Activated CD4-positive, alpha-beta T cell treated with anti-CD3 and anti-CD28 coated beads, Interleukin-2, amount 50 U/mL, for 16 hours (primary cell): ENCODE results near the gene LUC7L.
A peak's percentile ranks its signal among the peaks of the same experiment; 100 is the strongest.
"Not testable (repeated sequence)": the region's sequence is repeated elsewhere in the genome, so short reads cannot be mapped to it uniquely, and the experiment has no call there.

ENCODE experiments used
- DNase-seq: peaks from one replicate; pipeline ENCODE4 v3.0.0-alpha.2; 2020

LUC7L gene

DNA sequence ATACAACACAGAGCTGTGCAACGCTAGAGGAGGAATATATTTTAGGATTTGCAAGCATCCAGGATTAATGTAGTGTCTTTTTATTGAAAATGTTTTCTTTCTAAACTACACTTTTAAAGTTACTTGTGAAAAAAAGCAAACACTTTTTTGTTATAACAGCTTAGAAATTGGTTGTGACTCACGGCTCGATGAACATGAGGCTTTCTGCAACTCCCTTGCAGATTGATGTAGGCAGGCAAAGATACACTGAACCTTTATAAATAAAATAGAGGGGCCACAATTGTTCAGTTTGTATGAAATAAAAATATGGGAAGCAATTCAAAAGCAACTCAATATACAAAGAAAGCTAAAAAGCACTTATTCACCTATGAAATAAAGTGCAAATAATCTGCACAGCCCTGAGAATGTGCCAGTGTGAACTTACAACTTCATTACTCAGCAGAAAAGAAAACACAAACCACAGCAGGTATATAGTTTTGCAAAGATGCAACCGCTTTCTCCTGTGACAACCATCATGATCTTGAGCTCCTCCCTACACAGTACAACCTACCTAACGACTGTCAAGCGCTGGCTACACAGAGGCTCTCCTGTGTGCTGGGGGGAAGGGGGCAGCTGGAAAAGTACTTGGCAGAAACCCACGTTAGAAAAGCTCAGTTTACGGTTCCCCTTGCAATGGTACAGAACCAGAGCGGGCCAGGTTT, 948 bp downstream of the LUC7L start:
- DNase-seq = peak; percentile 34

DNA sequence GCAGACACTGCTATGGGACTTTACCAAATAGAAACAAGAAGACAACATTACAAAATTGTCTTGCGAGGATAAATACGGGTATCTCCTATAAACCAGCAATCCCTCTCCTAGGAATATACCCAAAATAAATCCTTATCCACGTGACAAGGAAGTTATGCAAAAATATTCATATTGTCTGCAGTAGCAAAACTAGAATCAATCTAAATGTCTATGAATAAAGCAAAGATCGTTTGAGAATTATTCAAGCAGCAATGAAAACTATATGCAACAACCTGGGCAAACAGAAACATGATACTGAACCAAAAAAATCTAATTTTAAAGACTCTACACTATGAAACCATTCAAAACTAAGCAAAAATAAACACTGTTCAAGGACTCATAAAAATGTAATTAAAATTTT, 9.2 kb downstream of the LUC7L start:
- no peak for DNase-seq

DNA sequence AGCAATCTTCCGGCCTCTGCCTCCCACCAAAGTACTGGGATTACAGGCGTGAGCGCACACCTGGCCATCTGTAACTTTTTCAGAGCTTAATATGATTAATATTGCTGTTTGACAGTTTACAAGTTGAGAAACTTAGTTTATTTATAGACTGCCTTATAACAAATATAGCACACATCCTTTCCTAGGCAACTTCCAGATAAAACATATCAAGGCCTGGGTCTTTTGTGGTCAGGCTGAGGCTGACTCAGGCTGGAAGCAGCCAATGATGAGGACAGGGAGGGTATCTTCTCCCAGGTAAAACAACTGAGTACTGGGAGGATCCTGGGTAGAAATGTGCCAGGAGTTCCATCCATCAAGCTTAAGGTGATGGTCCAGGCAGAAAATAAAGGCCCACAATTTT, 16.2 kb downstream of the LUC7L start:
- DNase-seq = no peak

DNA sequence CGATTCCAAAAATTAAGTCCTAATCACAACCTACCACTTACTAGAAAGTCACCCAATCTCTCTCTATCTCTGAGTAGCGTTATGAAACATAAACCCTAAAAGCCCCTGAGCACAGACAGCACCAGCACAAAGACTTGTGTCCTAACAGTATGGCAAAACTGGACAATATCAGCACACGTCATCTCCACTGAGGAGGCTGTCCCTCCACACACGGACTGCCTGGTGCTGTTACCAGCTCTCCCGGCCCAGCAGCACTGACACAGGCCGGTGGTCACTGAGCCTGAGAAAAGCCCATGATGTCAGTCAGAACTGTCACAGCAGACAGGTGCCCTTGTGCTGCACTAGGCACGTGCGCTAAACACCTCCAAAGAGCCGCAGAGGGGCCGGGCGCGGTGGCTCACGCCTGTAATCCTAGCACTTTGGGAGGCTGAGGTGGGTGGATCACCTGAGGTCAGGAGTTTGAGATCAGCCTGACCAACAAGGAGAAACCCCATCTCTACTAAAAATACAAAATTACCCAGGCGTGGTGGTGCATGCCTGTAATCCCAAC, 17.5 kb downstream of the LUC7L start:
- DNase-seq = not testable (repeated sequence)

DNA sequence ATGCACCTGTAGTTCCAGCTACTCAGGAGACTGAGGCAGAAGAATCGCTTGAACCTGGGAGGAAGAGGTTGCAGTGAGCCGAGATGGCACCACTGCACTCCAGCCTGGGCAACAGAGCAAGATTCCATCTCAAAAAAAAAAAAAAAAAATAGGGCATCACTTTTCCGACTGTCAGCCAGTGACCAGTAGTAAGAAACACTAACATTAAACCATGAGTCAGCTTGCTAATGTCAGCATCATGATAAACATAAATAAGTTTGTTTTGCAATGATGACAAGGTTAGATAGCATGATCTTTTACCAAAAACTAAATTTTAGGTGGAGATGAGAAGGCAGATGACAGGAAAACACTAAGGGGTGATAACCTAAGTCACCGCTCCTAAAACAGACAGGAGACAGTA, 19.9 kb downstream of the LUC7L start:
- DNase-seq = not testable (repeated sequence)

DNA sequence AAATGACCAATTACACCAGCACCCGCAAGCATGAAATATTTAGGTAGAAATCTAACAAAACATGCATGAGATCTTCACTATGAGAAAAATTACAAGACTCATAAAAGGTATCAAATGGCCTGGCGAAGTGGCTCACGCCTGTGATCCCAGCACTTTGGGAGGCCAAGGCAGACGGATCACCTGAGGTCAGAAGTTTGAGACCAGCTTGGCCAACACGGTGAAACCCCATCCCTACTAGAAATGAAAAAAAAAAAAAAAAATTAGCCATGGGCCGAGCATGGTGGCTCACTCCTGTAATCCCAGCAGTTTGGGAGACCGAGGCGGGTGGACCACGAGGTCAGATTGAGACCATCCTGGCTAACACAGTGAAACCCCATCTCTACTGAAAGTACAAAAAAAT, 25.2 kb downstream of the LUC7L start:
- not testable (repeated sequence) for DNase-seq

DNA sequence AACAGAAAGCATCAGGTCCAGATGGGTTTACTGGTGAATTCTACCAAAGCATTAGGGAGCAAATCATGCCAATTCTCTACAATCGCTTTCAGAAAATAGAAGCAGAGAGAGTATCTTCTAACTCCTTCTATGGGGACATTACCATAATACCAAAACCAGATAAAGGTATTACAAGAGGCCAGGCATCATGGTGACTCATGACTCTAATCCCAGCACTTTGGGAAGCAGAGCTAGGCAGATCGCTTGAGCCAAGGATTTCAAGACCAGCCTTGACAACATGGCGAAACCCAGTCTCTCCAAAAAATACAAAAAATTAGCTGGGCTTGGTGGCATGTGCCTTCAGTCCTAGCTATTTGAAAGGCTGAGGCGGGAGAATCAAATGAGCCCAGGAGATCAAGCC, 26.0 kb downstream of the LUC7L start:
- no peak for DNase-seq

DNA sequence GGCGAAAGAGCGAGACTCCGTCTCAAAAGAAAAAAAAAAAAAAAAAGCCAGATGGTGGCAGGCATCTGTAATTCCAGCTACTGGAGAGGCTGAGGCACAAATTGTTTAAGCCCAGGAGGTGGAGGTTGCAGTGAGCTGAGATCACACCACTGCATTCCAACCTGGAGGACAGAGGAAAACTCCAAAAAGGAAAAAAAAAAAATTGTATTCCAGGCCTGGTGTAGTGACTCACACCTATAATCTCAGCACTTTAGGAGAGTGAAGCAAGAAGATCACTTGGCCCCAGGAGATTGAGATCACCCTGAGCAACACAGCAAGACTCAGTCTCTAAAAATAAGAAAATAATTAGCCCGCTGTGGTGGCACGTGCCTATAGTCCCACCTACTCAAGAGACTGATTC, 28.9 kb downstream of the LUC7L start:
- DNase-seq = no peak

DNA sequence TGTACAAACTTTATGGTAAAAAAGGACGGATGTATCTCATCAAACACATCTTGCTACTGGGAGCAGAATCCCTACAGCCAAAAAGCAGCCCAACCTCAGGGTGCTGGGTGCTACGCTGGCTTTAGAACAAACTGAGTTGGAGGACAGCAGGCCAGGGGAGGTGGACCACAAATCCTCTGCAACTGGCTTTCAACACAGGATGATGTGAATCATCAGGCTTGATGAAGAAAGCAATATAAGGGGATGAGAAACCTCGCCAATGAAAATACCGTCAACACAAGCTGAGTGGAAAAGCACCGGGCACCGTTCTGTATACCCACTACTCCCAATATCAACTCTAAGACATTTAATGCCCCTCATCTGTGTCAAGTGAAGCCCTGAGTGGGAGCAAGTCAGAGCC, 34.7 kb downstream of the LUC7L start:
- no peak for DNase-seq

DNA sequence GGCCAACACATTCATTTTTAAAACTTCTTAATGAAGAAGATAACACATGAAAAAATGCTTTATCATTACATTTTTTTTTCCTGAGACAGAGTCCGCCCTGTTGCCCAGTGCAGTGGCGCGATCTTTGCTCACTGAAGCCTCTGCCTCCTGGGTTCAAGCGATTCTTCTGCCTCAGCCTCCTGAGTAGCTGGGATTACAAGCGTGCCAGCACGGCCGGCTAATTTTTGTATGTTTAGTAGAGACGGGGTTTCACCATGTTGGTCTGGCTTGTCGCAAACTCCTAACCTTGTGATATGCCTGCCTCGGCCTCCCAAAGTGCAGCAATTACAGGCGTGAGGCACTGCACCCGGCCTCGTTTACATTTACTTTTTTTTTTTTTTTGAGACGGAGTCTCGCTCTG, 35.8 kb downstream of the LUC7L start:
- no peak for DNase-seq

DNA sequence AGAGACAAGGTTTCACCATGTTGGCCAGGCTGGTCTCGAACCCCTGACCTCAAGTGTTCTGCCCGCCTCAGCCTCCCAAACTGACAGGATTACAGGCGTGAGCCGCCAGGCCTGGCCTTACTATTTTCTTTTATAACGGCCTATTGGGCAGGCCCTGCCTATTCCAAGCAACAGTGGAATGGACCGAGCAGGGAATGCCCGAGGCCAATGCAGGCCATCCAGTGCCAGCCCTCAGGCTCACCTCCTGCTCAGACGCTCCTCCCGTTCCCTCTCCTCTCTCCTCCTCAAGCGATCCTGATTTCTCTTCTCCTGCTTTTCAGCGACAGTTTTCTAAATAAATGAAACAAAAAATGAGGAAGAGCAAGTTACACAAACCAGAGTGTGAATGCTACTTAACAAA, 36.6 kb downstream of the LUC7L start:
- no peak for DNase-seq

DNA sequence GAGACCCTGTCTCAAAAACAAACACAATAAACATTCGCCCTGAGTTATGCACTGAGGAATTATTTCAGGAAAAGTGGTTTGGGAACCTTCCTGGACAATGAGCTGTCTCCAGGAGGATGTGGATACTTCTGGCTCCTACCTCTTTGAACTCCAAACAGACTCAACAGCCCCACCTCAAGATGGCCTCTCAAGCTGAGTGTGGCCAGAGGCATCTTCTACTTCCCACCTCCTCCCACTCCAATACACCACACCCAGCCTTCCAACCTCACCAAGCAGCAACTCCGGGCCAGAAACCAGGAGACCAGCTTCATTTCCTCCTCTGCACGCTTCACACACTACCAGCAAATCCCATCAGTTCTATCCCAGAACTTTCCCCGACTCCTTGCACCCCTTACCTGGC, 37.4 kb downstream of the LUC7L start:
- no peak for DNase-seq

DNA sequence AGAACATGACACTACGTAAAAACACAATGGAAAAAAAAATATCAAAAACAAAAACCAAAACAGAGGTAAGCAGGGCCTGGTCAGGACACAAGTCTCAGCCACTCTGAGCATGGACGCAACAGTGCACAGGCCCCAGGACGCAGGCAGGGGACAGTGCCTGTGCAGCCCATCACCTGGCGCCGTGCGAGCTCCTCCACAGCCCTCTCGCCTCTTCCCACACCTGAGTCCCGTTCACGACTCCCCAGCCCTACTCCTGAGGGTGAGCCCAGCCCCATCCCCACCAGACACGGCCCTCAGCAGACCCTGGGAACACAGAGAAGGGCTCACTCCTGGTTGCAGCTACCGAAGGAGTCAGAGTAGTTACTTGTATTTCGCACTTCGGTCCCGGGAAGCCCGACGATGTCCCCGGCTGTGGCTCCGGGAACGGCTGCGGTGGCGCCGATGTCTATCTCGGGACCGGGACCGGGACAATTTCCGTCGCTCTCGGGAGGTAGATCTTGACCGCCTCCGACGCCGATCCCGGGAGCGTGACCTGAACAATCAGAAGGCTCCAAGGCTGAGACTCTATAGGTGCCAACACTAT, 39.6 kb downstream of the LUC7L start:
- DNase-seq = no peak

DNA sequence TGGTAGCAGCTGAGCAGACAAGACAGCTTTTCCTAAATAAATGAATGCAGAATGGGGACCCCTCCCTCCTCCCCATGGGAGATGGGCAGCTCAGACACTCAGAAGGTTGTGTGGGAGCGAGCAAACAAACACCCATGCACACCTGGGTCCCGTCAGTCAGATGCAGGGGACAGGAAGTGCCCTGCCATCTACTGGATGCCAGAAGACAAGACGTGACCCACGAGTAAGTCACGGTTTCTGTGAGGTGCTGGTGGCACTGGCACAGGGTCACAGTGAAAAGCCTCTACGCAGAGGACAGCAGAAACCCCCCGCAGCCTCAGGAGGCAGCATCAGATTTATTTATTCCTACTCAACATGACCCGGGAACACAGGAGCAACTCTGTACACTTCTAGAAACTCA, 40.6 kb downstream of the LUC7L start:
- DNase-seq = peak; percentile 28

DNA sequence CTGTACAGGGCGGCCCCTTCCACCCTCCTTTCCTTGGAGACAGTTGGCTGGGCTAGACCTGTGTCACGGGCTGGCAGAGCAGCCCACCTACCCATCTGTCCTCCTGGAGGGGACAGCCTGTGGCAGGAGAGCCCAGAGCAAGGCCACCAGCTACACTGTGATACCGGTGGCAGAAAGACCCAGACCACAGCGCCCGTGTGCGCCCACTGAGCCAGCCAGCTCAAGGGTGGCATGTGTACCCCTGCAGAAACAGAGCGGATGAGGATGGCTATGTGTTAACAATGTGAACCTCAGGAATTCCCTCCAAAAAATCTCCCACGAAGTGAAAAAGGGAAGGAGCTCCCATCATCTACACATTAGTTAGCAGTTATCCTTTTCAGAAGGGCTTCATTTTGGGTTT, 41.9 kb downstream of the LUC7L start:
- DNase-seq = no peak

DNA sequence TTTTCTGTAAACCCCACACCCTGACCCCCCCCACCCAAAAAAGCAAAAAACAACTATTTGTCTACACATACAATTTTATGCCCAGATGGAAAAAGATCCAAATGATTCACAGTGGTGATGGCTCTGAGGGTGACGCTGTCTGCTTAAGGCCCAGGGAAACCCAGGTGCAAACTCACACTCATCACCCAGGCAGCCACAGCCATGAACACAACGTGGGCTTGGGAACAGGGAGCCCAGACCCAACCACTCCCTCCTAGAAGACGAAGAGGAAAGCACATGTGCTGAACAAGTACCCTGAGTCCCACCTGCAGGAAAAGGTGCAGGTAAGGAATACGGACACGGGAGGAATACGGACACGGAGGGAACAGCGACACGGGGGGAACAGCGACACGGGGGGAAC, 43.6 kb downstream of the LUC7L start:
- no peak for DNase-seq

DNA sequence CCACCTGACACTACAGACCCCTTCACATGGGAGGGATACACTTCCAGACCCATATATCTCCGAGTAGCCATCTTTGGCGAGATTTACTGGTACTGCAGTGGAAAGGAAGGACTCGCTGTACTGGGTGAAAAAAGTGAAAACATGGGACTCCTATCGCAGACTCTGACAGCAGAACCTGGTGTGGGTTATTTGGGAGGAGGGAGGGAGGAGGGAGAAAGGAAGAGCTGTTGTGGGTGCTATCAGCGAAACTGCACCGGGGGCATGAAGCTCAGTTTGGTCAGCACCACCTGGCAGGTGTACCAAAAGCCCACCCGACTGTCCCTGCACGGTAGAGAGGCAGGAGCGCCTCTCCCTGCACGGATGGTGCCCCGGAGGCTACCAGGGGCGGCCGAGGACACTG, 44.0 kb downstream of the LUC7L start:
- no peak for DNase-seq

DNA sequence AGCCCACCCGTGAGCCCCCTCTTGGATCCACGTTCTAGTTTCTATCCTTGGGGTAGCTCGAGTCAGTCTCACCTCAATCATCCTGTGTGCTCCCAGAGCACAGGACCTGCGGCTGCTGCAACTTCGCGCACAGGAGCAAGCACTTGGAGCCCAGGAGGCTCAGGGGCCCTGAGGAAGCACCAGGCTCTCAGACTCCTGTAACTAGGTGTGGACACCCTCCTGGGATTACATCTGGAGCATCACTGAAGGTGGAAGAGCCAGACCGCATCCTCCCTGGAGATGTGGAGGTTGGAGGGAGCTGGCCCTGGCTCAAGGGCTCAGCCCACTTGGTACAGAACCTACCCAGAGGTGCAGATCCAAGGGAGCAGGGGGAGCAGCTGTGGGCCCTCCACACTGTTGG, 46.2 kb downstream of the LUC7L start:
- no peak for DNase-seq

DNA sequence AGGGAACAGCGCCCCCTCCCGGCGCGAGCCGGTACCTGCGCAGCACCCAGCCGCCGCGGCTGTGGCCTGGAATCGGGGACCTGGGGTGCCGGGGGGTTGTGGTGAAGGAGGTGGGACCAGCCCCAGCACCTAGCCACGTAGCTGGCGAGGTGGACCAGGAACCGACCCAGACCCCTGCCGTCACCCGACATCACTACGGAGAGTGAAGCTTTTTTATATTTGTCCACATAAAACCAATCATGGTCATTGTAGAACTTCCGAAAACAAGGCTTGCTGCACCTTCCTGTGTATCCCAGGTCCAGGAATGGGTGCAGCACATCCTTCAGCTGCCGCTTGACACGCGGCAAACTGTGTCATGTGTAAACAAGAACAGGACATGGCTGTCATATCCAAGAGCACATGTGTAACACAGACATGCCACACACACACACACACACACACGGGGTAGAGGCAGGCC, 47.7 kb downstream of the LUC7L start:
- DNase-seq = no peak

DNA sequence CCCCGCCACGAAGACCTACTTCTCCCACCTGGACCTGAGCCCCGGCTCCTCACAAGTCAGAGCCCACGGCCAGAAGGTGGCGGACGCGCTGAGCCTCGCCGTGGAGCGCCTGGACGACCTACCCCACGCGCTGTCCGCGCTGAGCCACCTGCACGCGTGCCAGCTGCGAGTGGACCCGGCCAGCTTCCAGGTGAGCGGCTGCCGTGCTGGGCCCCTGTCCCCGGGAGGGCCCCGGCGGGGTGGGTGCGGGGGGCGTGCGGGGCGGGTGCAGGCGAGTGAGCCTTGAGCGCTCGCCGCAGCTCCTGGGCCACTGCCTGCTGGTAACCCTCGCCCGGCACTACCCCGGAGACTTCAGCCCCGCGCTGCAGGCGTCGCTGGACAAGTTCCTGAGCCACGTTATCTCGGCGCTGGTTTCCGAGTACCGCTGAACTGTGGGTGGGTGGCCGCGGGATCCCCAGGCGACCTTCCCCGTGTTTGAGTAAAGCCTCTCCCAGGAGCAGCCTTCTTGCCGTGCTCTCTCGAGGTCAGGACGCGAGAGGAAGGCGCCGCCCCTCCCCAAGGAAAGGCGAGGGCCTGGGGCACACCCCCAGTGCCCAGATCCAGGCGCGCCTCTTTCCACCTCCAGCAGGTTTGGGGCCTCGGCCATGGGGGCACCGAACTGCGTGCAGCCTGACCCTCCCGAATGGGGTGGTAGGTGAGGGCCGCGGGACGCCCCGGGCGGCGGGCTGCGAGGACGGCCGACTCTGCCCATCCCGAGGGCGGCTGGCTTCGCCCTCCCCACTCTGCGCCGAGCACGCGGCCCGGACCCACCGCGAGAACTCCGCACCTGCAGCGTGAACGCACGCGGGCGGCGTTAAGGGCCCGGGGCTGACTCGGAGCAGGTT, 48.3 kb downstream of the LUC7L start:
- peak; percentile 81 for DNase-seq

DNA sequence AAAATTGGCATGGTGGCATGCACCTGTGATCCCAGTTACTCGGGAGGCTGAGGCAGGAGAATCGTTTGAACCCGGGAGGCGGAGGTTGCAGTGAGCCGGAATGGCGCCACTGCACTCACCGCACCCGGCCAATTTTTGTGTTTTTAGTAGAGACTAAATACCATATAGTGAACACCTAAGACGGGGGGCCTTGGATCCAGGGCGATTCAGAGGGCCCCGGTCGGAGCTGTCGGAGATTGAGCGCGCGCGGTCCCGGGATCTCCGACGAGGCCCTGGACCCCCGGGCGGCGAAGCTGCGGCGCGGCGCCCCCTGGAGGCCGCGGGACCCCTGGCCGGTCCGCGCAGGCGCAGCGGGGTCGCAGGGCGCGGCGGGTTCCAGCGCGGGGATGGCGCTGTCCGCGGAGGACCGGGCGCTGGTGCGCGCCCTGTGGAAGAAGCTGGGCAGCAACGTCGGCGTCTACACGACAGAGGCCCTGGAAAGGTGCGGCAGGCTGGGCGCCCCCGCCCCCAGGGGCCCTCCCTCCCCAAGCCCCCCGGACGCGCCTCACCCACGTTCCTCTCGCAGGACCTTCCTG, 49.1 kb downstream of the LUC7L start, which contains the start of gene HBQ1:
HBQ1 (plus strand) TSS at position 359 of the 575 bp plus-strand sequence; CDS start at position 387, 28 bp downstream.
- DNase-seq = peak; percentile 23

DNA sequence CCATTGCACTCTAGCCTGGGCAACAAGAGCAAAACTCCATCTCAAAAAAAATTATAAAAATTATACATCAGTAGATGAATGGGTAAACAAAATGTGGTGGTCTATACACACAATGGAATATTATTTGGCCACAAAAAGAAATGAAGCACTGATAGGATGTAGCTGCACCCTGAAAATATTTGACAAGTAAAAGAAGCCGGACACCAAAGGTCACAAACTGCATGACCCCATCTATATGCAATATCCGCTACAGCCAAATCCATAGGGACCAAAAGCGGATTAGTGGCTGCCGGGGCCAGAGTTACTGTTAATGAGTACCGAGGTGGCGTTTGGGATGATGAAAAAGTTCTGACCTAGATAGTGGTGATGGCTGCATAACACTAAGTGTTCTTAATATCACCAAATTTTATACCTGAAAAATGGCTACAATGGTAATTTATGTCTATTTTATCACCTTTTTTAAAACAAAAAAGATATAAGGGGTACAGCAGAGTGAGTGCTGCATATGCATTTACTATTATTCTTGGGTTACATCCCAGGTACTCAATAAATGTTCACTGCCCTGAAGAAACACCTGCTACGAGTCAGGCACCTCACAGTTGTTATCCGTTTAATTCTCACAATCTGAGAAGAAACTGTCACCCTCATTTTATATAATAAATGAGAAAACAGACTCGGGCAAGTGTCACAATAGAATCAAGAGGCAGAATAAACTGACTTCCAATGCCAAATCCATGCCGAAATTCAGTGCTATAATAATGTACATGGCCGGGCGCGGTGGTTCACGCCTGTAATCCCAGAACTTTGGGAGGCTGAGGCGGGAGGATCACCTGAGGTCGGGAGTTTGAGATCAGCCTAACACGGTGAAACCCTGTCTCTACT, 49.8 kb downstream of the LUC7L start:
- no peak for DNase-seq
